GM19035 (cell line): ENCODE results near the gene MICALL1.
"Not testable (repeated sequence)": the region's sequence is repeated elsewhere in the genome, so short reads cannot be mapped to it uniquely, and the experiment has no call there.

ENCODE experiments used
- ATAC-seq: cut with Tn5 transposase; IDR thresholded peaks from one replicate; pipeline ENCODE4 v1.9.1; 2021; ENCODE audit not compliant: unreplicated experiment

The MICALL1 gene

GRCh38 chr22:37957232-37957631 is 51.1 kb downstream of the MICALL1 start:
- ATAC-seq, result no peak

DNA sequence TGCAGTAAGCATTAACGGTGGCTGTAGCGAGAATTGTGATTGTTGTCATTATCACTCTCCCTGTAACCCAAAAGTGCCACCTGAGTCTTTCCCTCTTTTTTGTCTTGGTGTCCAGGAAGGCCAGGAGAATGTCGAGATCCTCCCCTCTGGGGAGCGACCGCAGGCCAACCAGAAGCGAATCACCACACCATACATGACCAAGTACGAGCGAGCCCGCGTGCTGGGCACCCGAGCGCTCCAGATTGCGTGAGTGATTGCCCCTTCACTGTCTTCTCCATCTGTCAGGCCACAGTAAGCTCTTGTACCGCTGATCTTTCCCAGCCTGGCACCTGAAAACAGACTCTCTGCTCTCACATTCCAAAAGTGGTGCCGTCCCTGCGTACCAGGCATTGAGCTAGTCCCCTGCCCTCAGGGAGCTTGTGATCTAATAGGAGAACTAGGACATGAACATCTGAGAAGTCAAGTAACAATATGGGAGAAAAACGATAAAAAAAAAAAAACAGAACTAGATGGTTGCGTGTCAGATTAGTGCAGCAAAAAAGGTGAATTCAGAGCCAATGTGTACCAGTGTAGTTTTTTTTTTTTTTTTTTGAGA is 53.2 kb downstream of the MICALL1 start:
- no peak for ATAC-seq

- ATAC-seq, result no peak
These were observed 55.0 kb downstream of the MICALL1 start for GRCh38 chr22:37961062-37961461.

DNA sequence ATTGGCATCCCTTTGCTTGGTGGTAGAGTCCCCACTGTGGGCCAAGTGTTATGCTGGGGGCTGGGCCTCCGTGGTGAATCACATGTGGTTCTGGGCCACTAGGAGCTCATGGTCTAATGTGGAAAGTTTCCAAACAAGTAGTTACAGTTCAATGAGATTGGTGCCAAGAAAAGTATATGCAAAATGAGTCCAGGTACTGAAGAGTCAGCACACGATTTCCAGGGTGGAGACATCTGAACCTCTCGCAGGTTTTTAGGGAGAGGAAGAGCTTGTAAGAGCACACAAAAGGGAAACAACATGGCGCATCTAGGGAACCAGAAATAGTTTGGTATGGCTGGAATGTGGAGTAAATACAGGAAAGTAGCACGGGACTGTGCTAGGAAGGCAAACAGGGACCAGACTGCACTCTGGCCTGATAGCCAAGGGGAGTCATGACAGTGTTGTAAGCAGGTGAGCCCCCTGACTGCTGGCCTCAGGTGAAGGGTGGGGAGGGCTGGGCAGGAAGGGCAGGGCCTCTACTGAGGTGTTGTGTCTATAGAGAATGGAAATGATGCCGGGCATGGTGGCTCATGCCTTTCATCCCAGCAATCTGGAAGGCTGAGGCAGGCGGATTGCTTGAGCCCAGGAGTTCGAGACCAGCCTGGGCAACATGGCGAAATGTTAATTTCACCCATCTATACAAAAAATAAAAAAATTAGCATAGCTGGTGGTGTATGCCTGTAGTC is 60.0 kb downstream of the MICALL1 start:
- no peak for ATAC-seq

DNA sequence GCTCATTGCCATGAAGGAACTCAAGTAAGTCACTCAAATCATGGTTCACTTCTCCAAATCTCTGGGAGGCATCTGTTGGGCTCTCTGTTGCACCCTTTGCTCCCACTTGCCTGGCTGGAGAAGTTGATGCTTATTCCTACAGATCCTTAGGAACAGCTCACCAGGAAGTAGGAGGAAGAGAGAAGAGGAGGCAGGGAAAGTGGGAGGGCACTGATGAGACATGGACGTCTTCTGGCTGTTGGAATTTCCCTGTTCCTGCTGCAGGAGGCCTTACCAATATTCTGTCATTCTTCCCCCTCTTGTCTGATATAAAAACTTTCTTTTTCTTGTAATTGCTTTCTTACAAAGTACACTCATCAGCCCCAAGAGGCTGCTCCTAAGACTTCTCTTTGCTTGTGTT is 61.0 kb downstream of the MICALL1 start:
- no peak for ATAC-seq

- no peak for ATAC-seq
These were observed 61.7 kb downstream of the MICALL1 start for GRCh38 chr22:37967637-37968451.

- ATAC-seq, result no peak
These were observed 62.6 kb downstream of the MICALL1 start for GRCh38 chr22:37968452-37969251.

- ATAC-seq, result no peak
These were observed 64.8 kb downstream of the MICALL1 start for GRCh38 chr22:37970864-37971263.

- no peak for ATAC-seq
These were observed 65.7 kb downstream of the MICALL1 start for GRCh38 chr22:37971475-37972434.

GRCh38 chr22:37972527-37972926 is 66.4 kb downstream of the MICALL1 start:
- ATAC-seq, result no peak

DNA sequence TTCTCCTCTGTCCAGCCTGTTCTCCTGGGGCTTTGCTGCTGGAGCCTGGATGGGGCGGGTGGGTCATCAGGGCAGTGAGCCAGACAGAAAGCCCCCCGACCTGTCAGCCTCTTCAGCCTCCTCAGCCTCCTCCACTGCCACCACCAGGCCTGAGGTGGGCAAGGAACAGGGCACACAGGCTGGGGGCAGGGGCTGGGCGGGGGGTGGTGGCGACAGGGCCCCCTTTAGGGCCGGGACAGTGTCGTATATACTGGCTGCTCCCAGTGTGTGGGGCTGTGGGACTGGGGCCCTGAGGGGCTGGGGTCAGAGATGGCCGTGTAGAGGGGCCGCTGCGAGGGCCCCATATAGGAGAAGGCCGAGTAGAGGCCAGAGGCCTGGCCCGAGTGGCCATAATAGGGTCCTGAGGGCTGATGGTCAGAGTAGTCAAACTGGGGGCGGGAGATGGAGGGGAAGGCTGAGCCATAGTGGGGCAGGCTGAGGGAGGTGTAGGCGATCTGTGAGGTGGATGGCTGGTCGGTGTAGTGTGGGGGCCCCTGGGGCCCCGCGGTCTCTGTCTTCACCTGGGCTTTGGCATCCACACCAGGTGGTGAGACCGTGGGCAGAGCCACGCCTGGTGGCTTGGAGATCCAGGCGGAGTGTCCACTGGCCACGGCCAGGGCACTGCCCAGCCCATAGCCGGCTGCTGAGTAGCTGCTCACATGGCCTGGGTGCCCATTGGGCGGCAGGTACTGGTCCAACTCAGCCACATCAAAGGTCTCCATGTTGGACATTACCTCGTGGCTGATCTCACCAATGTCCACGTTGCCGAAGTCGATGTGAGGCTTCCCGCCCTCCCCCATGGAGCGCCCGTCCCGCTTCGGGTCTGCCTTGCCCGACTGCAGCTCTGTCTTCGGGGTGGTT is 67.4 kb downstream of the MICALL1 start:
- no peak for ATAC-seq

- no peak for ATAC-seq
These were observed 69.1 kb downstream of the MICALL1 start for GRCh38 chr22:37975153-37975552.

GRCh38 chr22:37976022-37976421 is 69.9 kb downstream of the MICALL1 start:
- ATAC-seq, result not testable (repeated sequence)

DNA sequence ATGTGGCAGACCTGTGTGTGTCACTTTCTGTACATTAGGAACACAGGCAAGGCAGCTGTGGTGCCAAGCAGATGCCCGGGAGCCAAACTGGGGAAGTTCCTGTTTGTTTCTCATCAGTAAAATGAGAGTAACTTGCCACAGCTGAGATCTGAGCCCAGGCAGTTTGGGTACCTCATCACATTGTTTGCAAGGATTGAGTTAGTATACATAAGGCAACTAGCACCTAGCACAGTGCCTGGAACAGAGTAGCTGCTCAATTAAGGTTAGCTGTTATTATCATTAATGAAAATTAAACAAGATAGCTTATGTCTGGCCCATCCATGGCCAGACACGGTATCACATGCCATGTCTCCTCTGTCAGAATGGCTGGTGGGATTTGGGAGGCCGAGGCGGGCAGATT is 70.5 kb downstream of the MICALL1 start:
- no peak for ATAC-seq

DNA sequence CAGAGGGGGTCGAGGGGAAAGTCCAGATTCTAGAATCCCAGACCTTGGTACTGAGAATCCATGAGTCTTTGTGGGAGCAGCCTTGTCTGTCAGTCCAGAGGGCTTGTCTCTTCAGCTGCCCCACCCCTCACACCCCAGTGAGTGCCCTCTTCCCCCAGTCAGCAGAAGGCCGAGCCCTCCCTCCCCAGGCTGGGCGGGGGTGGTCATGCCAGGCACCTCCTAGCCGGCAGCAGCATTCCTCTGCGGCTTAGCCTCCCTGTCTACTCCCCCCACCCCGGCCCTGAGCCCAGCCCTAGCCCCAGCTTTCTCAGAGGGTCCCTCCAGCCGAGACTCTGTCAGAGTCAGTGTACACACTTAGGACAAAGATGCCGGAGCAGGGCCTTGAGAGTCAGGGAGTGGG is 73.7 kb downstream of the MICALL1 start:
- ATAC-seq, result no peak

DNA sequence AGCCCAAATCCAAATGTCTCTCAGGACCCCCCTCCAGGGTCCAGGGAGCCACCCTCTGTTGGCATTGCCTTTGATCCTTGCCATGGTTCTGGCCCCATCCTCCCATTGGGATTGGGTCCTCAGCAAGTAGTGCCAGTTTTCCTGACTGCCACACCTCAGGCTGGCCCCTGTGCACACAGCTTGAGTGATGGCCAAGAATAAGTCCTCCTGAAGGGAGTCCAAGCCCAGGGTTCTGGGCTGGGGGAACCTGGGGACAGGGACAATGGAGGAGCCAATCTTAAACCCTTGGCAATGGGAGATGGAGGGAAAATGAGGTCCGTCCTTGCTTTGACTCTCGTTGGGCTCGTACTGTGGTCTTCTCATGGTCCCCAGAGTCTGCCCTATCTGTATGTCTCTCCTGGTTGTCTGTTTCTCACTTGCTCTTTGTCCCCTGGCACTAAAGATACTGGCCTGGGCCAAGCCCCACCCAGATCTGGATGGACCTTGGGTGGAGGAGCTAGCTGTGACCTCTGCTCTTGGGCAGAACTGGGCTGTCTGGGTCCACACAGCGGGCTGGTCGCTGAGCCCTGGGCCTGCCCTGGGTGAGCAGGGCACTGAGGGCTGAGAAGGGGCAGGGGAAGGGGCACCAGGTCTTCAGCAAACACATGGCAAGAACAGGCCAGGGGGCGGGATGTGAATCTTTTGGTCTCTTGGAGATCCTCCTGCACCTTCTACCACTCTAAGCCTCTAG is 75.3 kb downstream of the MICALL1 start:
- no peak for ATAC-seq

- no peak for ATAC-seq
These were observed 76.2 kb downstream of the MICALL1 start for GRCh38 chr22:37982151-37982785.
